Measurements from ENCODE around the gene MAPKAP1. TPM values are rescaled to one million over a fixed set of nuclear protein-coding genes. Genes with fewer than 3 reads are reported as not detected.

MAPKAP1 gene
- total RNA-seq, 1 donor from 2014 or later = 62.9 TPM

- no peak for TF ChIP-seq CTCF (IDR thresholded peaks at IDR 0.05; ENCODE audit: unreplicated experiment)
- Mint-ChIP-seq H3K36me3 (no peaks in the 10 kb centered on the region), H3K4me1 (peaks cover 12% of the 10 kb centered on the region), H3K27me3 (ENCODE audit: low read depth) (no peaks in the 10 kb centered on the region), H3K9me3 (no peaks in the 10 kb centered on the region), H3K4me3 (no peak overlapping the region), H3K27ac (no peak overlapping the region)
- no peak for DNase-seq (ENCODE audit: low spot score in 2 of 2, unreplicated experiment in 2 of 2)
Measured at GRCh38 chr9:125591888-125592287, 115.1 kb downstream of the MAPKAP1 start.

GRCh38 chr9:125591245-125591644, 115.8 kb downstream of the MAPKAP1 start:
- DNase-seq (ENCODE audit: low spot score in 2 of 2, unreplicated experiment in 2 of 2) = no peak
- H3K9me3 Mint-ChIP-seq = no peaks in the 10 kb centered on the region
- TF ChIP-seq CTCF (IDR thresholded peaks at IDR 0.05; ENCODE audit: unreplicated experiment) = no peak
- no peaks in the 10 kb centered on the region for H3K36me3 Mint-ChIP-seq
- H3K27ac Mint-ChIP-seq = no peak overlapping the region
- H3K27me3 Mint-ChIP-seq (ENCODE audit: low read depth) = no peaks in the 10 kb centered on the region
- peaks cover 19% of the 10 kb centered on the region for H3K4me1 Mint-ChIP-seq
- H3K4me3 Mint-ChIP-seq = no peak overlapping the region

- no peak for TF ChIP-seq CTCF (IDR thresholded peaks at IDR 0.05; ENCODE audit: unreplicated experiment)
- DNase-seq (ENCODE audit: low spot score in 2 of 2, unreplicated experiment in 2 of 2) = no peak
- Mint-ChIP-seq H3K4me1 (peaks cover 17% of the 10 kb centered on the region), H3K27me3 (ENCODE audit: low read depth) (no peaks in the 10 kb centered on the region), H3K36me3 (peaks cover 3% of the 10 kb centered on the region), H3K27ac (no peak overlapping the region), H3K9me3 (no peaks in the 10 kb centered on the region), H3K4me3 (no peak overlapping the region)
Measured at GRCh38 chr9:125589287-125589686, 117.7 kb downstream of the MAPKAP1 start.

- DNase-seq (ENCODE audit: low spot score in 2 of 2, unreplicated experiment in 2 of 2) = no peak
- Mint-ChIP-seq H3K27ac (no peak overlapping the region), H3K4me1 (peaks cover 9% of the 10 kb centered on the region), H3K27me3 (ENCODE audit: low read depth) (no peaks in the 10 kb centered on the region), H3K36me3 (peaks cover 7% of the 10 kb centered on the region), H3K9me3 (no peaks in the 10 kb centered on the region), H3K4me3 (no peak overlapping the region)
- no peak for TF ChIP-seq CTCF (IDR thresholded peaks at IDR 0.05; ENCODE audit: unreplicated experiment)
Measured at GRCh38 chr9:125587819-125588460, 119.1 kb downstream of the MAPKAP1 start.

GRCh38 chr9:125586172-125586511, 120.9 kb downstream of the MAPKAP1 start:
- DNase-seq (ENCODE audit: low spot score in 2 of 2, unreplicated experiment in 2 of 2) = no peak
- Mint-ChIP-seq H3K4me3 (no peak overlapping the region), H3K27ac (no peak overlapping the region), H3K27me3 (ENCODE audit: low read depth) (no peaks in the 10 kb centered on the region), H3K9me3 (no peaks in the 10 kb centered on the region), H3K36me3 (peaks cover 12% of the 10 kb centered on the region), H3K4me1 (peaks cover 9% of the 10 kb centered on the region)
- no peak for TF ChIP-seq CTCF (IDR thresholded peaks at IDR 0.05; ENCODE audit: unreplicated experiment)
